Lung microvascular endothelial cell (primary cell): ENCODE results near the gene PTPRG. TPM values are rescaled to one million over a fixed set of nuclear protein-coding genes. Genes with fewer than 3 reads are reported as not detected.

Experiments
- DNase-seq, 2 donors: peaks; one replicate each; pipeline versions ENCODE4 v3.0.0 to v3.0.0-alpha.2; 2010; ENCODE audit warnings: low read depth in 2 of 2
- total RNA-seq: library from RNA; depleted of rRNA; stranded (reverse); fragments of >200 nt; gene quantifications from 2 replicates; pipeline ENCODE4 v1.2.1, GENCODE V29; 2014

PTPRG gene
- total RNA-seq, 1 donor from 2014 or later = 5.8 TPM

- no peak for DNase-seq
Measured at GRCh38 chr3:62208385-62208784, 647.0 kb downstream of the PTPRG start.

- DNase-seq = no peak
Measured at GRCh38 chr3:62209101-62209500, 647.7 kb downstream of the PTPRG start.

- DNase-seq = no peak
Measured at GRCh38 chr3:62210011-62210410, 648.6 kb downstream of the PTPRG start.

GRCh38 chr3:62211675-62212429 lies 650.5 kb downstream of the PTPRG start:
- no peak for DNase-seq

- DNase-seq = no peak
Measured at GRCh38 chr3:62214850-62215249, 653.5 kb downstream of the PTPRG start.

- no peak for DNase-seq
Measured at GRCh38 chr3:62220616-62221015, 659.2 kb downstream of the PTPRG start.

GRCh38 chr3:62225051-62225450 lies 663.7 kb downstream of the PTPRG start:
- no peak for DNase-seq

- no peak for DNase-seq
Measured at GRCh38 chr3:62226601-62227339, 665.4 kb downstream of the PTPRG start.

GRCh38 chr3:62228467-62228866 lies 667.1 kb downstream of the PTPRG start:
- DNase-seq = no peak

- DNase-seq = no peak
Measured at GRCh38 chr3:62229211-62229610, 667.8 kb downstream of the PTPRG start.

- DNase-seq = peak; percentile 11 to 28
Measured at GRCh38 chr3:62229908-62230307, 668.5 kb downstream of the PTPRG start.

GRCh38 chr3:62233065-62233464 lies 671.7 kb downstream of the PTPRG start:
- no peak for DNase-seq

GRCh38 chr3:62236016-62236415 lies 674.6 kb downstream of the PTPRG start:
- no peak for DNase-seq

GRCh38 chr3:62237286-62237948 lies 676.0 kb downstream of the PTPRG start:
- DNase-seq = no peak

- no peak for DNase-seq
Measured at GRCh38 chr3:62238003-62238402, 676.6 kb downstream of the PTPRG start.

- no peak for DNase-seq
Measured at GRCh38 chr3:62238431-62238830, 677.1 kb downstream of the PTPRG start.

- DNase-seq = no peak
Measured at GRCh38 chr3:62241279-62241678, 679.9 kb downstream of the PTPRG start.

GRCh38 chr3:62242831-62243509 lies 681.6 kb downstream of the PTPRG start:
- no peak for DNase-seq

GRCh38 chr3:62246094-62246493 lies 684.7 kb downstream of the PTPRG start:
- DNase-seq = no peak

- DNase-seq = no peak
Measured at GRCh38 chr3:62246985-62247384, 685.6 kb downstream of the PTPRG start.

- DNase-seq = no peak
Measured at GRCh38 chr3:62248734-62249483, 687.5 kb downstream of the PTPRG start.
